ENCODE results near the gene FN3K.

FN3K gene

DNA sequence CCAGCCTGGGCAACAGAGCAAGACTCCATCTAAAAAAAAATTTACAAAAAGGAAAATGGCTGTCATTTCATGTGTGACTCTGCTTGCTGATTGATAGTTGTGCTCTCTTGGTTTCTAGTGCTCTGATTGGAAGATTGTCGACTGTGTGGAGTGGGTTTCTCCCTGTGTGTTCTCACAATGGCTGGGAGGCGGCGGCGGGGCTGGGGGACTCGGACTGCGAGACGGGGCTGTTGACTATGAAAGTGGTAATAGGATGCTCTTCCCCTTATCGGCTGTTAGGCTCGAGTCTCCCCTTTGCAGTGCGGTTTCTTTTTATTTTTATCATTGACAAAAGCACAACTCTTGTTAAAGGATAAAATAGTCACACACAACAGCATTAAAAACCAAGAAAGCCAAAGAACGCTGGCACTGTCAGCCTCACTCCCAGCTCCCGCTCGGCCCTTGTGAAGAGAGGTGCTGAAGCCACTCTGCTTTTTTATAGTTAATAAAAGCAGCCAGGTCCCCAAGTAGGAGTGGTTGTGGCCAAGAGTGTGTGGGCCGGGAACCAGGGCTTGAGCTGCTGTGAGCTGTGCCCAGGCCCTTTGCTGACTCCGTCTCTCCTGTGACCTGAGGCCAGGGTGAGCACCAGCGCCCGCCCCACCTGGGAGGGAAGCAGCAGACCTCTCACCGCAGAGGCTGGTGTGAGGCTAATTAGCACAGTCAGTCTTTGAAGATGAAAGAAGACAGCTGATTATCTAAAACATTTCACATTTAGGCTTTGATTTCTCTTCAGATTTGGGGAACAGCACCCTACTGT lies 53.0 kb downstream of the FN3K start:
- TF ChIP-seq SIN3A (IDR thresholded peaks at IDR 0.05; ENCODE audit: borderline replicate concordance, insufficient read depth, low read length) (no peak), POLR2AphosphoS5 (IDR thresholded peaks at IDR 0.05; ENCODE audit: low read depth, low read length) (no peak), FOXP2 (optimal IDR thresholded peaks at IDR 0.05; ENCODE audit: borderline replicate concordance, extremely low read depth, extremely low read length, insufficient read depth) (no peak), TAF1 (IDR thresholded peaks at IDR 0.05; ENCODE audit: borderline replicate concordance, insufficient read depth, low read length) (no peak)
- TF ChIP-seq, protein P1, sequence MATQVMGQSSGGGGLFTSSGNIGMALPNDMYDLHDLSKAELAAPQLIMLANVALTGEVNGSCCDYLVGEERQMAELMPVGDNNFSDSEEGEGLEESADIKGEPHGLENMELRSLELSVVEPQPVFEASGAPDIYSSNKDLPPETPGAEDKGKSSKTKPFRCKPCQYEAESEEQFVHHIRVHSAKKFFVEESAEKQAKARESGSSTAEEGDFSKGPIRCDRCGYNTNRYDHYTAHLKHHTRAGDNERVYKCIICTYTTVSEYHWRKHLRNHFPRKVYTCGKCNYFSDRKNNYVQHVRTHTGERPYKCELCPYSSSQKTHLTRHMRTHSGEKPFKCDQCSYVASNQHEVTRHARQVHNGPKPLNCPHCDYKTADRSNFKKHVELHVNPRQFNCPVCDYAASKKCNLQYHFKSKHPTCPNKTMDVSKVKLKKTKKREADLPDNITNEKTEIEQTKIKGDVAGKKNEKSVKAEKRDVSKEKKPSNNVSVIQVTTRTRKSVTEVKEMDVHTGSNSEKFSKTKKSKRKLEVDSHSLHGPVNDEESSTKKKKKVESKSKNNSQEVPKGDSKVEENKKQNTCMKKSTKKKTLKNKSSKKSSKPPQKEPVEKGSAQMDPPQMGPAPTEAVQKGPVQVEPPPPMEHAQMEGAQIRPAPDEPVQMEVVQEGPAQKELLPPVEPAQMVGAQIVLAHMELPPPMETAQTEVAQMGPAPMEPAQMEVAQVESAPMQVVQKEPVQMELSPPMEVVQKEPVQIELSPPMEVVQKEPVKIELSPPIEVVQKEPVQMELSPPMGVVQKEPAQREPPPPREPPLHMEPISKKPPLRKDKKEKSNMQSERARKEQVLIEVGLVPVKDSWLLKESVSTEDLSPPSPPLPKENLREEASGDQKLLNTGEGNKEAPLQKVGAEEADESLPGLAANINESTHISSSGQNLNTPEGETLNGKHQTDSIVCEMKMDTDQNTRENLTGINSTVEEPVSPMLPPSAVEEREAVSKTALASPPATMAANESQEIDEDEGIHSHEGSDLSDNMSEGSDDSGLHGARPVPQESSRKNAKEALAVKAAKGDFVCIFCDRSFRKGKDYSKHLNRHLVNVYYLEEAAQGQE (IDR thresholded peaks at IDR 0.05; ENCODE audit: insufficient read depth in 1 of 2, low read depth in 2 of 2, low read length in 2 of 2) = no peak

DNA sequence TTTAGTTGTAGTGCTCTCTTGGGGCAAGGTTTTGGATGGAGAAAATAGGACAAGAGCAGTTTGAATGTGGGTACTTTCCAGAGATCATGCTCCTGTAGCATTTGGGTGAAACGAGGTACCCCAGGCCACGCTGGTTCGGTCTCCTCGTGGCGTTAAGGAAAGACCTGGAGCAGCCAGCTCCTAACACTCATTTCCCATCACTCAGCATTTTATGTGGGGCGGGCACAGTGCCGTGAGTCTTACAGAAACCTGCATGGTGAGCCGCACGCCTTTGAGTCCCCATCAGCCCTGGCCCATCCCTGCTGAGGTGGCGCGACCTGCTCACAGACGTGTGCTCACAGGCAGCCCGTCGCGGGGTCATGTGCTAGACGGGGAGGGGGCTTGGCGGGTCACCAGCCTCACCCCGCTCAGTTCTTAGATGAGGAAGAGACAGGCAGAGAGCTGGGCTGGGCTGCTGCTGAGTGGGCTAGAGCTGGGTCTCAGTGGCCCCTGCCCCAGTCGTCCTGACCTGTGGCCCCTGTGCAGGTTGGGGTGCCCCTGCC lies 53.7 kb downstream of the FN3K start:
- TF ChIP-seq, protein P1 (IDR thresholded peaks at IDR 0.05; ENCODE audit: insufficient read depth in 1 of 2, low read depth in 2 of 2, low read length in 2 of 2) = no peak
- TF ChIP-seq SIN3A (IDR thresholded peaks at IDR 0.05; ENCODE audit: borderline replicate concordance, insufficient read depth, low read length) = no peak
- no peak for TF ChIP-seq POLR2AphosphoS5 (IDR thresholded peaks at IDR 0.05; ENCODE audit: low read depth, low read length)
- no peak for TF ChIP-seq TAF1 (IDR thresholded peaks at IDR 0.05; ENCODE audit: borderline replicate concordance, insufficient read depth, low read length)
- TF ChIP-seq FOXP2 (optimal IDR thresholded peaks at IDR 0.05; ENCODE audit: borderline replicate concordance, extremely low read depth, extremely low read length, insufficient read depth) = no peak

DNA sequence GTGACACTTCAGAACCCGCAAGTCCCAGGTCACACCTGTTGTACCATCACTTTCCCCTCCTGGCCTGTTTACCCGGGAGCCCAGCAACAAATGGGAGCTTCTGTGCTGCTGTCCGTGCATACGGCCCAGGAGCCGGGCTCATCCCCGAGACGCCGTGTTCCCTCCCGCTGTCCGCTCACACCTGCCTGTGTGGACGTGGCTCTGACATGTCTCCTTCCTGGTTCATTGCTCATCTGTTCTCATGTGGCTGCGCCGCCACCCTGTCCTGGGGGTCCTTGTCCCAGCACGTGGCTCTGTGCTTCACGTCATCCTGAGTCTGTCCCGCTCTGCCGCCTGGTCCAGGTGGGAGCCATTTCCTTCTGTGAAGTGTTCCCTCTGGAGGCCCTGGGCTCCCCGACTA lies 54.4 kb downstream of the FN3K start:
- TF ChIP-seq TAF1 (IDR thresholded peaks at IDR 0.05; ENCODE audit: borderline replicate concordance, insufficient read depth, low read length) (no peak), FOXP2 (optimal IDR thresholded peaks at IDR 0.05; ENCODE audit: borderline replicate concordance, extremely low read depth, extremely low read length, insufficient read depth) (no peak)

DNA sequence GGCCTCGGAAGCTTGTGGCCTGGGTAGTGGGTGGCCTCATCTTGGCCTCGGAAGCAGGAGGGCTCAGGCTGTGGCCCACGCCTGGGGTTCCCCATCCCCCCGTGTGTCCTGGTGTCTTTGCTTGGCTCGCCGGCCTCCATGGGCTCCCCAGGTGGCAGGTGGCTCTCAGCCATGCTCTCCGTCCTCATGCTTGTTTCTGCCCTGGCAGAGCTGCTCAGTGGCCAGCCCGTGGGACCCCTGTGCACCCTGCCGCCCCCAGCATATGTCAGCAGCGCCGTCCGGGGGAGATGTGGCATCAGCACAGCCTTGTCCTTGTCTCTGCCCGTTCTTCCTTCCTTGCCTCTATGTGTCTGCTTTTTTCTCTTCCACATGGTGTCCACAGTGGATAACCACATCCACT lies 55.0 kb downstream of the FN3K start:
- TF ChIP-seq FOXP2 (optimal IDR thresholded peaks at IDR 0.05; ENCODE audit: borderline replicate concordance, extremely low read depth, extremely low read length, insufficient read depth) (no peak), POLR2AphosphoS5 (IDR thresholded peaks at IDR 0.05; ENCODE audit: low read depth, low read length) (no peak), SIN3A (IDR thresholded peaks at IDR 0.05; ENCODE audit: borderline replicate concordance, insufficient read depth, low read length) (no peak), TAF1 (IDR thresholded peaks at IDR 0.05; ENCODE audit: borderline replicate concordance, insufficient read depth, low read length) (no peak)
- TF ChIP-seq, protein P1 (IDR thresholded peaks at IDR 0.05; ENCODE audit: insufficient read depth in 1 of 2, low read depth in 2 of 2, low read length in 2 of 2) = no peak

DNA sequence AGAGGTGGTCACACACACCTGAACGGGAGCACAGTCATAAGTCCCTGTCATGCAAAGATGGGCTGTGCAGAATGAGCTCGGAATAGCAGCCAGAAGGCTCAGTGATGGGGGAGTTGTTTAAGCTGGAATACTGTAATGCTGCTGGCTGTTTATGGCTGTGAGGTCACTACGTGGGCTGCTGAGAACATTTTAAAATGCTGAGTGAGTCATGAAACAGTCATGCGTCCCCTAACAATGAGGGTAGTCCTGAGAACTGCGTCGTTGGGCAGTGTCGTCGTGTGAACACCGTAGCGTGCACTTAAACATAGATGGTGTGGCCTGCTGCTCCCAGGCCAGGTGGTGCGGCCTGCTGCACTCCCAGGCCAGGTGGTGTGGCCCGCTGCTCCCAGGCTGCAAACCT lies 56.1 kb downstream of the FN3K start:
- TF ChIP-seq, protein P1 (IDR thresholded peaks at IDR 0.05; ENCODE audit: insufficient read depth in 1 of 2, low read depth in 2 of 2, low read length in 2 of 2) = no peak
- TF ChIP-seq TAF1 (IDR thresholded peaks at IDR 0.05; ENCODE audit: borderline replicate concordance, insufficient read depth, low read length) = no peak

Measured in PFSK-1 (cell line).